K562 (cell line): ENCODE data around the gene BAD. TPM values are rescaled to one million over a fixed set of nuclear protein-coding genes. Genes with fewer than 3 reads are reported as not detected.

Source experiments
- BCLAF1 ChIP-seq, 2 experiments: fragments of 450-650 bp in 1 of 2; IDR thresholded peaks; 2 replicates each; pipeline ENCODE4 v1.6.1; 2011 to 2017; ENCODE audit warnings: low read depth in 2 of 2, antibody characterized with exemption in 1 of 2, borderline replicate concordance in 1 of 2, low read length in 1 of 2, mild to moderate bottlenecking in 1 of 2, mixed read lengths in 1 of 2; ENCODE audit not compliant: control insufficient read depth in 1 of 2
- CTCF ChIP-seq, 3 experiments: IDR thresholded peaks in 2 of 3; conservative IDR thresholded peaks in 1 of 3; 2 replicates each; pipeline ENCODE4 v1.5.1; 2011 to 2012; ENCODE audit warnings: low read length in 3 of 3, mild to moderate bottlenecking in 3 of 3, control low read depth in 2 of 3, improper control_type of control experiment in 1 of 3, inconsistent platforms in 1 of 3, low read depth in 1 of 3, mixed read lengths in 1 of 3, moderate library complexity in 1 of 3; ENCODE audit not compliant: insufficient read depth in 2 of 3
- DLX4 ChIP-seq: fragments of 250-450 bp; sonication (Bioruptor Pico); IDR thresholded peaks from 2 replicates; pipeline ENCODE4 v1.6.1; 2021; ENCODE audit warnings: mild to moderate bottlenecking
- ELF4 ChIP-seq: fragments of 450-650 bp; formaldehyde crosslinking; IDR thresholded peaks from 2 replicates; pipeline ENCODE4 v1.4.0; 2022; ENCODE audit warnings: missing genetic modification characterization
- HNRNPH1 ChIP-seq: fragments of 200-400 bp; formaldehyde crosslinking; optimal IDR thresholded peaks from 2 replicates; pipeline ENCODE3; 2017; ENCODE audit warnings: low read depth, mild to moderate bottlenecking, low read length, moderate library complexity
- MECOM ChIP-seq: fragments of 250-450 bp; sonication (Bioruptor Pico); IDR thresholded peaks from 2 replicates; pipeline ENCODE4 v1.8.0; 2022; ENCODE audit warnings: inconsistent platforms
- MTA3 ChIP-seq: fragments of 450-650 bp; formaldehyde crosslinking; IDR thresholded peaks from 2 replicates; pipeline ENCODE4 v1.6.1; 2017; ENCODE audit warnings: mild to moderate bottlenecking, borderline replicate concordance
- NFE2 ChIP-seq: IDR thresholded peaks from 2 replicates; pipeline ENCODE4 v1.6.1; 2014; ENCODE audit warnings: antibody characterized with exemption, low read depth
- NFIX ChIP-seq: fragments of 250-450 bp; sonication (Bioruptor Pico); IDR thresholded peaks from 2 replicates; pipeline ENCODE4 v1.4.0; 2020; ENCODE audit warnings: low read depth, mild to moderate bottlenecking, moderate library complexity
- NR2C2 ChIP-seq, 2 experiments: fragments of 200-800 bp in 1 of 2; sonication (Bioruptor generic) in 1 of 2; sonication (generic) in 1 of 2; formaldehyde crosslinking in 1 of 2; IDR thresholded peaks; 2 replicates each; pipeline versions ENCODE4 v1.6.1 to v1.8.0; 2016 to 2022; ENCODE audit warnings: mild to moderate bottlenecking in 1 of 2, missing compliant biosample characterization in 1 of 2, missing genetic modification characterization in 1 of 2, missing genetic modification reagents in 1 of 2
- POLR2H ChIP-seq: IDR thresholded peaks from 2 replicates; pipeline ENCODE4 v1.6.1; 2016; ENCODE audit warnings: missing genetic modification characterization, low read depth, mild to moderate bottlenecking, control low read depth, missing compliant biosample characterization, moderate library complexity
- THAP12 ChIP-seq: fragments of 250-450 bp; sonication (Bioruptor Pico); IDR thresholded peaks from 2 replicates; pipeline ENCODE4 v1.9.0; 2021; ENCODE audit warnings: mild to moderate bottlenecking, inconsistent platforms
- ZBTB49 ChIP-seq: sonication (generic); formaldehyde crosslinking; IDR thresholded peaks from 2 replicates; pipeline ENCODE4 v1.8.0; 2022; ENCODE audit warnings: missing genetic modification reagents, mild to moderate bottlenecking, borderline replicate concordance
- polyA plus RNA-seq, 8 experiments: library from polyadenylated mRNA; depleted of rRNA in 4 of 8; stranded (reverse) in 5 of 8; unstranded in 3 of 8; fragments of >200 nt; fragmentation: Nextera tagmentation in 2 of 8; fragmentation: Illumina TruSeq in 1 of 8; extraction: Ambion mirVana in 2 of 8; extraction: Trizol in 1 of 8; gene quantifications; 2 replicates each; pipeline versions ENCODE4 v1.2.1 to v1.2.3, GENCODE V29; 2011 to 2014; ENCODE audit warnings: inconsistent platforms in 1 of 8, missing spikeins in 1 of 8
- total RNA-seq, 7 experiments: library from RNA; depleted of rRNA in 6 of 7; stranded (reverse); fragments of >200 nt in 6 of 7; fragmentation: Illumina TruSeq in 2 of 7; extraction: Trizol in 2 of 7; gene quantifications; 2 replicates each; pipeline versions ENCODE4 v1.2.1 to v1.2.3, GENCODE V29; 2011 to 2021; ENCODE audit warnings: low replicate concordance in 1 of 7

The BAD gene
- total and polyA plus RNA-seq, 9 of the 15 experiments (the other 6 are each of a cell fraction or from before 2014, with no cell fraction given), result 0.61 to 45.6 (median 11.8) TPM

GRCh38 chr11:64317961-64318765 is 33.7 kb upstream of the BAD start, which contains the start of gene PRDX5 (continued):
- TF ChIP-seq BCLAF1 (IDR thresholded peaks at IDR 0.05; ENCODE audit: borderline replicate concordance in 1 of 2, control insufficient read depth in 1 of 2, low read depth in 2 of 2, low read length in 1 of 2) (no peak), HNRNPH1 (no peak), NFIX (CRISPR knock-in tag) (no peak), DLX4 (CRISPR knock-in tag) (no peak), NFE2 (no peak), MTA3 (peak; percentile 84), NR2C2 (CRISPR knock-in tag; IDR thresholded peaks at IDR 0.05) (no peak), NR2C2 (tag; IDR thresholded peaks at IDR 0.05) (peak; percentile 25; the same call in 1 of the 2 replicates), MECOM (CRISPR knock-in tag) (no peak), ZBTB49 (no peak), CTCF (IDR thresholded peaks at IDR 0.05 in 2 of 3, conservative IDR thresholded peaks at IDR 0.05 in 1 of 3; ENCODE audit: insufficient read depth in 2 of 3, low read depth in 1 of 3, low read length in 3 of 3) (peak; percentile 65 to 96 (median 94)), ELF4 (CRISPR knock-in tag) (no peak), THAP12 (CRISPR knock-in tag) (peak; percentile 86), POLR2H (tag) (no peak)
